C4-2B (cell line): ENCODE measurements around the gene TMPRSS11E.

Experiments
- CTCF ChIP-seq: fragments of 450-650 bp; conservative IDR thresholded peaks from 2 replicates; pipeline ENCODE4 v1.5.1; 2017; ENCODE audit warnings: mild to moderate bottlenecking
- ZFX ChIP-seq: fragments of 450-650 bp; IDR thresholded peaks from 2 replicates; pipeline ENCODE4 v1.6.1; 2017

GRCh38 chr4:68536375-68536774 is 89.1 kb downstream of the TMPRSS11E start:
- TF ChIP-seq CTCF (no peak), ZFX (no peak)
